SK-N-SH treated with all-trans-retinoic acid at 6 μM for 48 hours (cell line): ENCODE data around the gene MAML3.
A peak's percentile ranks its signal among the peaks of the same experiment; 100 is the strongest.

Experiments used
- ATAC-seq: fragments of 200-7000 bp; cut with Tn5 transposase; 3 replicates; pipeline ENCODE4 v1.9.1; 2020; ENCODE audit warnings: mild to moderate bottlenecking, moderate library complexity
- ARNTL ChIP-seq: fragments of 450-650 bp; formaldehyde crosslinking; IDR thresholded peaks from 2 replicates; pipeline ENCODE4 v1.5.0; 2020; ENCODE audit warnings: low read depth, mild to moderate bottlenecking, moderate library complexity, borderline replicate concordance
- BACH2 ChIP-seq: fragments of 250-450 bp; sonication (Bioruptor Pico); IDR thresholded peaks from 2 replicates; pipeline ENCODE4 v1.9.0; 2021; ENCODE audit warnings: mild to moderate bottlenecking, borderline replicate concordance
- CSDC2 ChIP-seq: fragments of 250-450 bp; sonication (Bioruptor Pico); IDR thresholded peaks from 2 replicates; pipeline ENCODE4 v1.5.0; 2020; ENCODE audit warnings: mild to moderate bottlenecking, moderate library complexity
- ESRRG ChIP-seq: fragments of 250-450 bp; sonication (Bioruptor Pico); IDR thresholded peaks from 2 replicates; pipeline ENCODE4 v1.6.1; 2021; ENCODE audit warnings: mild to moderate bottlenecking
- GLIS3 ChIP-seq: fragments of 250-450 bp; sonication (Bioruptor Pico); IDR thresholded peaks from 2 replicates; pipeline ENCODE4 v1.5.0; 2020; ENCODE audit warnings: mild to moderate bottlenecking, moderate library complexity
- ISL1 ChIP-seq: fragments of 250-450 bp; sonication (Bioruptor Pico); IDR thresholded peaks from 2 replicates; pipeline ENCODE4 v2.1.2; 2022; ENCODE audit warnings: mild to moderate bottlenecking, moderate library complexity
- OSR1 ChIP-seq: fragments of 250-450 bp; sonication (Bioruptor Pico); IDR thresholded peaks from 2 replicates; pipeline ENCODE4 v1.8.0; 2022; ENCODE audit warnings: moderate library complexity, mild to moderate bottlenecking, inconsistent platforms
- PPARA ChIP-seq: fragments of 250-450 bp; sonication (Bioruptor Pico); IDR thresholded peaks from 2 replicates; pipeline ENCODE4 v1.5.0; 2020; ENCODE audit warnings: mild to moderate bottlenecking, borderline replicate concordance
- RARB ChIP-seq: fragments of 250-450 bp; sonication (Bioruptor Pico); IDR thresholded peaks from 2 replicates; pipeline ENCODE4 v1.8.0; 2021; ENCODE audit warnings: mild to moderate bottlenecking, moderate library complexity
- SNAI2 ChIP-seq: fragments of 250-450 bp; sonication (Bioruptor Pico); IDR thresholded peaks from 2 replicates; pipeline ENCODE4 v1.5.0; 2020; ENCODE audit warnings: mild to moderate bottlenecking, moderate library complexity
- TCF4 ChIP-seq: fragments of 250-450 bp; sonication (Bioruptor Pico); IDR thresholded peaks from 2 replicates; pipeline ENCODE4 v1.8.0; 2021; ENCODE audit warnings: mild to moderate bottlenecking, moderate library complexity, borderline replicate concordance
- TOX ChIP-seq: fragments of 250-450 bp; sonication (Bioruptor Pico); IDR thresholded peaks from 2 replicates; pipeline ENCODE4 v1.8.0; 2021; ENCODE audit warnings: mild to moderate bottlenecking, moderate library complexity, borderline replicate concordance
- ZC3H10 ChIP-seq: fragments of 250-450 bp; sonication (Bioruptor Pico); IDR thresholded peaks from 2 replicates; pipeline ENCODE4 v1.5.1; 2021; ENCODE audit warnings: mild to moderate bottlenecking, moderate library complexity
- ZFP30 ChIP-seq: fragments of 450-650 bp; formaldehyde crosslinking; IDR thresholded peaks from 2 replicates; pipeline ENCODE4 v1.5.0; 2022; ENCODE audit warnings: mild to moderate bottlenecking, moderate library complexity
- ZNF565 ChIP-seq: fragments of 450-650 bp; formaldehyde crosslinking; conservative IDR thresholded peaks from 2 replicates; pipeline ENCODE4 v1.5.0; 2020; ENCODE audit warnings: low read depth, mild to moderate bottlenecking, moderate library complexity
- ZNF70 ChIP-seq: fragments of 450-650 bp; formaldehyde crosslinking; IDR thresholded peaks from 2 replicates; pipeline ENCODE4 v1.5.0; 2020; ENCODE audit warnings: mild to moderate bottlenecking, moderate library complexity
- TF ChIP-seq, protein P1 (sequence below): fragments of 250-450 bp; sonication (Bioruptor Pico); IDR thresholded peaks from 2 replicates; pipeline ENCODE4 v1.5.1; 2020; ENCODE audit warnings: low read depth, mild to moderate bottlenecking, moderate library complexity
- TF ChIP-seq, protein P2 (sequence below): fragments of 250-450 bp; sonication (Bioruptor Pico); IDR thresholded peaks from 2 replicates; pipeline ENCODE4 v1.8.0; 2021; ENCODE audit warnings: low read depth, mild to moderate bottlenecking, moderate library complexity, borderline replicate concordance
- TF ChIP-seq, protein P3 (sequence below): fragments of 250-450 bp; sonication (Bioruptor Pico); IDR thresholded peaks from 2 replicates; pipeline ENCODE4 v1.8.0; 2020; ENCODE audit warnings: mild to moderate bottlenecking, moderate library complexity, borderline replicate concordance
- TF ChIP-seq, protein P4 (sequence below): fragments of 250-450 bp; sonication (Bioruptor Pico); IDR thresholded peaks from 2 replicates; pipeline ENCODE4 v1.5.0; 2020; ENCODE audit warnings: mild to moderate bottlenecking, moderate library complexity
- TF ChIP-seq, protein P5 (sequence below): fragments of 250-450 bp; sonication (Bioruptor Pico); IDR thresholded peaks from 2 replicates; pipeline ENCODE4 v1.5.1; 2021; ENCODE audit warnings: mild to moderate bottlenecking, moderate library complexity

MAML3 gene

DNA sequence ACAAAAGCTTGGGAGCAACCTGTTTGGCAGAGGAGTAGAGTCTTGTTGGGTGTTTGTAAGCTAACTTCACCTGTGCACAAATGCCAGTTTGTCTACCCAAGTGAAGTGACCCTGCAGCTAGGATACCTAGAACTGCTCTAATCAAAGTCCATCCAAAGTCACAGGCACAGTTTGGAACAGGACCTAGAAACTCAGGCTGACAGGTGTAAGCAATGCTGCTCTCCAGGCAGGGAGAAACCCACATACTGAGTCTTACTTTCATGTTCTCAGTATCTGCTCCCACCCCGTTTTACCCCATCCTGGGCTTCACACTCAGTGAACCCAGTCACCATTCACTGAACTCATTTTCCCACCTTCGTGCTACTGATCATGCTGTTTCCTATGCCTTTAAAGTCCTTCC lies 40.3 kb downstream of the MAML3 start (continued):
- TF ChIP-seq, protein P1, sequence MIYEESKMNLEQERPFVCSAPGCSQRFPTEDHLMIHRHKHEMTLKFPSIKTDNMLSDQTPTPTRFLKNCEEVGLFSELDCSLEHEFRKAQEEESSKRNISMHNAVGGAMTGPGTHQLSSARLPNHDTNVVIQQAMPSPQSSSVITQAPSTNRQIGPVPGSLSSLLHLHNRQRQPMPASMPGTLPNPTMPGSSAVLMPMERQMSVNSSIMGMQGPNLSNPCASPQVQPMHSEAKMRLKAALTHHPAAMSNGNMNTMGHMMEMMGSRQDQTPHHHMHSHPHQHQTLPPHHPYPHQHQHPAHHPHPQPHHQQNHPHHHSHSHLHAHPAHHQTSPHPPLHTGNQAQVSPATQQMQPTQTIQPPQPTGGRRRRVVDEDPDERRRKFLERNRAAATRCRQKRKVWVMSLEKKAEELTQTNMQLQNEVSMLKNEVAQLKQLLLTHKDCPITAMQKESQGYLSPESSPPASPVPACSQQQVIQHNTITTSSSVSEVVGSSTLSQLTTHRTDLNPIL, result no peak

DNA sequence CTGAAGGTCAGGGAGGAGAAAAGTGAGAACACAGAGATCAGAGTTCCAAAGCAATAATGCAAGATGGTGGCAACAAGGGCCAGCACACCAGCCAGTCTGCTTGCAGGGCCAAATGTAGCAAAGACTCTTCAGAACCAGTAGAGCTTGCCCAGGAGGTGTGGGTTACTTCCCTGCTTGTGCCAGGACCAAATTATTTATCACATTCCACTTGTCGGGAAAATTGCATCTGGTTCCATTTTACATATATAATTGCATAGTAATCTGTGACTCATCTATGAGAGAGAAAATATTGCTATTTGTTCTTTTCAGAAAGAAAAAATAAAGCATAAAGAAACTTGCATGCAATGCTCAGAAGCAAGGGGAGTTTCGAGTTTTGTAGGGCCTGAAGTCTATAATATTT lies 41.4 kb downstream of the MAML3 start:
- ATAC-seq, result peak; percentile 52

DNA sequence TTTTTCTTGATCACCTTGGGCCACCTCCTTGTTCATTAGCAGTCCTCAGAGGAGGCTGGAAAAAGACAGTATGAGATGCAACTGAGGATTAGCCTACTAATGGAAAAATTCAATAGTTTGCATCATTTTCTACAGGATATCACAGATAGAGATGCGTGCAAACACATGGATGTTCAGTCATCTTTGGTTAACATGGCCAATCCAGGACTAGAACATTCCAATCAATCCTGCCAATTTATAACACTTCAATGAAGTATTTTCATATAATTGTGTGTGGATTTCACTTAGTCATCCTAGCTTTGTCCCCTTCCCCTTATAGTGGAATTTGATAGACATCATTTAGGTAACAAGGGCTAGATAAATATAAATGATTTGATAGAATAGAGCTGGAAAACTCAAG lies 42.7 kb downstream of the MAML3 start:
- ATAC-seq, result no peak
- TF ChIP-seq BACH2 (CRISPR knock-in tag) (no peak), ISL1 (CRISPR knock-in tag) (no peak), GLIS3 (CRISPR knock-in tag) (no peak), ZNF565 (CRISPR knock-in tag) (no peak), SNAI2 (CRISPR knock-in tag) (no peak), TOX (CRISPR knock-in tag) (no peak)
- TF ChIP-seq, protein P2, sequence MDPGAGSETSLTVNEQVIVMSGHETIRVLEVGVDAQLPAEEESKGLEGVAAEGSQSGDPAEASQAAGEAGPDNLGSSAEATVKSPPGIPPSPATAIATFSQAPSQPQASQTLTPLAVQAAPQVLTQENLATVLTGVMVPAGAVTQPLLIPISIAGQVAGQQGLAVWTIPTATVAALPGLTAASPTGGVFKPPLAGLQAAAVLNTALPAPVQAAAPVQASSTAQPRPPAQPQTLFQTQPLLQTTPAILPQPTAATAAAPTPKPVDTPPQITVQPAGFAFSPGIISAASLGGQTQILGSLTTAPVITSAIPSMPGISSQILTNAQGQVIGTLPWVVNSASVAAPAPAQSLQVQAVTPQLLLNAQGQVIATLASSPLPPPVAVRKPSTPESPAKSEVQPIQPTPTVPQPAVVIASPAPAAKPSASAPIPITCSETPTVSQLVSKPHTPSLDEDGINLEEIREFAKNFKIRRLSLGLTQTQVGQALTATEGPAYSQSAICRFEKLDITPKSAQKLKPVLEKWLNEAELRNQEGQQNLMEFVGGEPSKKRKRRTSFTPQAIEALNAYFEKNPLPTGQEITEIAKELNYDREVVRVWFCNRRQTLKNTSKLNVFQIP (CRISPR knock-in tag), result no peak
- TF ChIP-seq, protein P1, result no peak
- TF ChIP-seq, protein P3, sequence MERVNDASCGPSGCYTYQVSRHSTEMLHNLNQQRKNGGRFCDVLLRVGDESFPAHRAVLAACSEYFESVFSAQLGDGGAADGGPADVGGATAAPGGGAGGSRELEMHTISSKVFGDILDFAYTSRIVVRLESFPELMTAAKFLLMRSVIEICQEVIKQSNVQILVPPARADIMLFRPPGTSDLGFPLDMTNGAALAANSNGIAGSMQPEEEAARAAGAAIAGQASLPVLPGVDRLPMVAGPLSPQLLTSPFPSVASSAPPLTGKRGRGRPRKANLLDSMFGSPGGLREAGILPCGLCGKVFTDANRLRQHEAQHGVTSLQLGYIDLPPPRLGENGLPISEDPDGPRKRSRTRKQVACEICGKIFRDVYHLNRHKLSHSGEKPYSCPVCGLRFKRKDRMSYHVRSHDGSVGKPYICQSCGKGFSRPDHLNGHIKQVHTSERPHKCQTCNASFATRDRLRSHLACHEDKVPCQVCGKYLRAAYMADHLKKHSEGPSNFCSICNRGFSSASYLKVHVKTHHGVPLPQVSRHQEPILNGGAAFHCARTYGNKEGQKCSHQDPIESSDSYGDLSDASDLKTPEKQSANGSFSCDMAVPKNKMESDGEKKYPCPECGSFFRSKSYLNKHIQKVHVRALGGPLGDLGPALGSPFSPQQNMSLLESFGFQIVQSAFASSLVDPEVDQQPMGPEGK, result no peak
- TF ChIP-seq, all 23 proteins: peak for 0

More for the DNA sequence above, 41.4 kb downstream of the MAML3 start:
- TF ChIP-seq, protein P4, sequence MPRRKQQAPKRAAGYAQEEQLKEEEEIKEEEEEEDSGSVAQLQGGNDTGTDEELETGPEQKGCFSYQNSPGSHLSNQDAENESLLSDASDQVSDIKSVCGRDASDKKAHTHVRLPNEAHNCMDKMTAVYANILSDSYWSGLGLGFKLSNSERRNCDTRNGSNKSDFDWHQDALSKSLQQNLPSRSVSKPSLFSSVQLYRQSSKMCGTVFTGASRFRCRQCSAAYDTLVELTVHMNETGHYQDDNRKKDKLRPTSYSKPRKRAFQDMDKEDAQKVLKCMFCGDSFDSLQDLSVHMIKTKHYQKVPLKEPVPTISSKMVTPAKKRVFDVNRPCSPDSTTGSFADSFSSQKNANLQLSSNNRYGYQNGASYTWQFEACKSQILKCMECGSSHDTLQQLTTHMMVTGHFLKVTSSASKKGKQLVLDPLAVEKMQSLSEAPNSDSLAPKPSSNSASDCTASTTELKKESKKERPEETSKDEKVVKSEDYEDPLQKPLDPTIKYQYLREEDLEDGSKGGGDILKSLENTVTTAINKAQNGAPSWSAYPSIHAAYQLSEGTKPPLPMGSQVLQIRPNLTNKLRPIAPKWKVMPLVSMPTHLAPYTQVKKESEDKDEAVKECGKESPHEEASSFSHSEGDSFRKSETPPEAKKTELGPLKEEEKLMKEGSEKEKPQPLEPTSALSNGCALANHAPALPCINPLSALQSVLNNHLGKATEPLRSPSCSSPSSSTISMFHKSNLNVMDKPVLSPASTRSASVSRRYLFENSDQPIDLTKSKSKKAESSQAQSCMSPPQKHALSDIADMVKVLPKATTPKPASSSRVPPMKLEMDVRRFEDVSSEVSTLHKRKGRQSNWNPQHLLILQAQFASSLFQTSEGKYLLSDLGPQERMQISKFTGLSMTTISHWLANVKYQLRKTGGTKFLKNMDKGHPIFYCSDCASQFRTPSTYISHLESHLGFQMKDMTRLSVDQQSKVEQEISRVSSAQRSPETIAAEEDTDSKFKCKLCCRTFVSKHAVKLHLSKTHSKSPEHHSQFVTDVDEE (CRISPR knock-in tag), result no peak
- TF ChIP-seq BACH2 (CRISPR knock-in tag), result no peak
- no peak for TF ChIP-seq ZNF565 (CRISPR knock-in tag)
- TF ChIP-seq RARB (CRISPR knock-in tag), result no peak
- TF ChIP-seq ESRRG (CRISPR knock-in tag), result no peak
- no peak for TF ChIP-seq ISL1 (CRISPR knock-in tag)
- no peak for TF ChIP-seq PPARA (CRISPR knock-in tag)
- TF ChIP-seq ZC3H10 (CRISPR knock-in tag), result no peak
- TF ChIP-seq, protein P3, result no peak
- TF ChIP-seq CSDC2 (CRISPR knock-in tag), result no peak
- no peak for TF ChIP-seq TCF4 (CRISPR knock-in tag)
- TF ChIP-seq SNAI2 (CRISPR knock-in tag), result no peak
- TF ChIP-seq, protein P5, sequence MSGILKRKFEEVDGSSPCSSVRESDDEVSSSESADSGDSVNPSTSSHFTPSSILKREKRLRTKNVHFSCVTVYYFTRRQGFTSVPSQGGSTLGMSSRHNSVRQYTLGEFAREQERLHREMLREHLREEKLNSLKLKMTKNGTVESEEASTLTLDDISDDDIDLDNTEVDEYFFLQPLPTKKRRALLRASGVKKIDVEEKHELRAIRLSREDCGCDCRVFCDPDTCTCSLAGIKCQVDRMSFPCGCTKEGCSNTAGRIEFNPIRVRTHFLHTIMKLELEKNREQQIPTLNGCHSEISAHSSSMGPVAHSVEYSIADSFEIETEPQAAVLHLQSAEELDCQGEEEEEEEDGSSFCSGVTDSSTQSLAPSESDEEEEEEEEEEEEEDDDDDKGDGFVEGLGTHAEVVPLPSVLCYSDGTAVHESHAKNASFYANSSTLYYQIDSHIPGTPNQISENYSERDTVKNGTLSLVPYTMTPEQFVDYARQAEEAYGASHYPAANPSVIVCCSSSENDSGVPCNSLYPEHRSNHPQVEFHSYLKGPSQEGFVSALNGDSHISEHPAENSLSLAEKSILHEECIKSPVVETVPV (CRISPR knock-in tag), result no peak
- TF ChIP-seq OSR1 (CRISPR knock-in tag), result no peak
- no peak for TF ChIP-seq ZFP30 (CRISPR knock-in tag)
- TF ChIP-seq TOX (CRISPR knock-in tag), result no peak
- TF ChIP-seq, protein P1, result no peak
- no peak for TF ChIP-seq ZNF70
- no peak for TF ChIP-seq ARNTL (CRISPR knock-in tag)
